Transverse colon (tissue), 4 donors: ENCODE results near the gene APBB1IP. TPM values are rescaled to one million over a fixed set of nuclear protein-coding genes. Genes with fewer than 3 reads are reported as not detected.

ENCODE experiments used
- DNase-seq: peaks from one replicate; pipeline ENCODE4 v3.0.0-alpha.2; 2019
- H3K27ac ChIP-seq, 4 donors: fragments of 200-600 bp; sonication (generic); 2 replicates each; pipeline ENCODE4 v1.5.1; 2016 to 2018; ENCODE audit warnings: inconsistent platforms in 4 of 4
- H3K27me3 ChIP-seq: fragments of 200-600 bp; sonication (generic); 2 replicates; pipeline ENCODE4 v1.5.1; 2017; ENCODE audit warnings: inconsistent platforms
- H3K36me3 ChIP-seq, 4 donors: fragments of 200-600 bp; sonication (generic); 2 replicates each; pipeline ENCODE4 v1.5.1; 2017 to 2019; ENCODE audit warnings: inconsistent platforms in 4 of 4
- H3K4me1 ChIP-seq, 4 donors: fragments of 200-600 bp; sonication (generic); 2 replicates each; pipeline ENCODE4 v1.5.1; 2017 to 2020; ENCODE audit warnings: inconsistent platforms in 4 of 4
- H3K4me3 ChIP-seq, 4 donors: fragments of 200-600 bp; sonication (generic); 1 replicate in 1 of 4; 2 replicates in 3 of 4; pipeline versions ENCODE4 v1.5.1 to v1.6.1; 2017 to 2019; ENCODE audit warnings: inconsistent platforms in 4 of 4
- H3K9me3 ChIP-seq, 2 donors: fragments of 200-600 bp; sonication (generic); 2 replicates each; pipeline ENCODE4 v1.5.1; 2017 to 2019; ENCODE audit warnings: inconsistent platforms in 2 of 2
- CTCF ChIP-seq, 5 experiments: fragments of 200-600 bp in 3 of 5; fragments of 450-650 bp in 2 of 5; sonication (generic) in 3 of 5; IDR thresholded peaks; 1 replicate in 2 of 5; 2 replicates in 3 of 5; pipeline ENCODE4 v1.5.1; 2016 to 2017; ENCODE audit warnings: antibody characterized with exemption in 5 of 5, inconsistent platforms in 3 of 5, mild to moderate bottlenecking in 2 of 5, moderate library complexity in 1 of 5
- EP300 ChIP-seq: sonication (generic); formaldehyde crosslinking; IDR thresholded peaks from one replicate; pipeline ENCODE4 v1.6.1; 2017; ENCODE audit warnings: antibody characterized with exemption, low read depth
- POLR2A ChIP-seq: fragments of 450-650 bp; IDR thresholded peaks from one replicate; pipeline ENCODE4 v1.6.1; 2016; ENCODE audit warnings: antibody characterized with exemption, mild to moderate bottlenecking, moderate library complexity
- POLR2AphosphoS5 ChIP-seq, 3 donors: sonication (generic); formaldehyde crosslinking; IDR thresholded peaks; one replicate each; pipeline ENCODE4 v1.6.1; 2016; ENCODE audit warnings: antibody characterized with exemption in 3 of 3
- WGBS, 2 donors: methylation state at CpG; one replicate each; pipeline ENCODE4 v1.1.5; 2018; ENCODE audit warnings: low coverage in 1 of 2; 5-methylcytosine and 5-hydroxymethylcytosine counted together
- in situ Hi-C, 4 donors: fragments of 200-750 bp; cut with MboI; loops; one replicate each; pipeline versions ENCODE4 v1.15.0 to v1.15.1; 2017; ENCODE audit warnings: low sequenced_read_pairs in 3 of 4, low pct_ligation_motif_present in 1 of 4, low pct_unique_long_range_greater_than_20kb in 1 of 4
- intact Hi-C: fragments of 100-400 bp; cut with DNase I; formaldehyde crosslinking; loops from one replicate; pipeline ENCODE4 v1.15.1; 2023; ENCODE audit warnings: low total_unique reads
- total RNA-seq, 4 donors: library from RNA; depleted of rRNA; stranded (reverse); fragments of >200 nt; gene quantifications; one replicate each; pipeline ENCODE4 v1.1.0, GENCODE V29; 2016

Gene APBB1IP
- total RNA-seq, 4 donors from 2014 or later = 2.5 to 7.6 (median 6.4) TPM; not detected in 1

GRCh38 chr10:26517141-26517867 is 79.2 kb downstream of the APBB1IP start:
- TF ChIP-seq EP300 (no peak), CTCF (IDR thresholded peaks at IDR 0.05) (no peak), POLR2AphosphoS5 (IDR thresholded peaks at IDR 0.05) (no peak), POLR2A (no peak)
- DNase-seq = no peak
- intact Hi-C loops = no loop called here
- no peaks in the 10 kb centered on the region for H3K4me1 ChIP-seq
- no peak overlapping the region for H3K27ac ChIP-seq
- in situ Hi-C loops = no loop called here
- no peaks in the 10 kb centered on the region for H3K27me3 ChIP-seq
- no peaks in the 10 kb centered on the region for H3K9me3 ChIP-seq
- no peak overlapping the region for H3K4me3 ChIP-seq
- H3K36me3 ChIP-seq = peaks cover 0 to 5% (median 0%) of the 10 kb centered on the region in 4 donors
- WGBS, 2 donors = 66 to 82% methylated on average over 4 to 9 of the region's 9 CpGs

GRCh38 chr10:26519803-26520202 is 81.7 kb downstream of the APBB1IP start:
- Histone ChIP-seq H3K27me3 (no peaks in the 10 kb centered on the region), H3K9me3 (no peaks in the 10 kb centered on the region), H3K36me3 (no peaks in the 10 kb centered on the region), H3K4me3 (no peak overlapping the region), H3K4me1 (no peaks in the 10 kb centered on the region), H3K27ac (no peak overlapping the region)
- WGBS, 2 donors = 65% methylated on average over 1 of the region's 1 CpG; no CpG with 5 or more reads in 1 of the 2 donors
- intact Hi-C loops (no loop called here), in situ Hi-C loops (no loop called here)
- no peak for TF ChIP-seq POLR2AphosphoS5 (IDR thresholded peaks at IDR 0.05)
- no peak for TF ChIP-seq EP300
- no peak for TF ChIP-seq CTCF (IDR thresholded peaks at IDR 0.05)
- no peak for TF ChIP-seq POLR2A
- DNase-seq = no peak

GRCh38 chr10:26520575-26520974 is 82.4 kb downstream of the APBB1IP start:
- H3K27me3 ChIP-seq = no peaks in the 10 kb centered on the region
- no peaks in the 10 kb centered on the region for H3K9me3 ChIP-seq
- H3K4me1 ChIP-seq = no peaks in the 10 kb centered on the region
- H3K36me3 ChIP-seq = no peaks in the 10 kb centered on the region
- TF ChIP-seq EP300 (no peak), CTCF (IDR thresholded peaks at IDR 0.05) (no peak), POLR2AphosphoS5 (IDR thresholded peaks at IDR 0.05) (no peak), POLR2A (no peak)
- no peak overlapping the region for H3K4me3 ChIP-seq
- H3K27ac ChIP-seq = no peak overlapping the region
- in situ Hi-C loops (no loop called here), intact Hi-C loops (no loop called here)
- DNase-seq = no peak
- 71 to 76% methylated on average over 1 of the region's 1 CpG for WGBS, 2 donors

- H3K27ac ChIP-seq = no peak overlapping the region
- TF ChIP-seq CTCF (IDR thresholded peaks at IDR 0.05) (no peak), POLR2AphosphoS5 (IDR thresholded peaks at IDR 0.05) (no peak), POLR2A (no peak), EP300 (no peak)
- no peaks in the 10 kb centered on the region for H3K9me3 ChIP-seq
- intact Hi-C loops (no loop called here), in situ Hi-C loops (no loop called here)
- no peaks in the 10 kb centered on the region for H3K4me1 ChIP-seq
- H3K36me3 ChIP-seq = no peaks in the 10 kb centered on the region
- no peaks in the 10 kb centered on the region for H3K27me3 ChIP-seq
- whole genome bisulfite sequencing, 2 donors = 36 to 54% methylated on average over 3 to 6 of the region's 6 CpGs
- no peak for DNase-seq
- no peak overlapping the region for H3K4me3 ChIP-seq
These were observed 86.2 kb downstream of the APBB1IP start for GRCh38 chr10:26524161-26524896.
